ENCODE measurements around the gene BHLHE40. TPM values are rescaled to one million over a fixed set of nuclear protein-coding genes. Genes with fewer than 3 reads are reported as not detected.

The BHLHE40 gene
- total RNA-seq, 2 donors from 2014 or later: 31.1 to 85.6 TPM

- ATAC-seq (no peak), DNase-seq (no peak)
- intact Hi-C loops (cut with DNase I): loop anchor here in 1 of 2 donors (5.0 kb wide), 1 partner anchor 42 kb away; no protein-coding TSS in a partner anchor
These were observed 44.6 kb downstream of the BHLHE40 start for GRCh38 chr3:5023777-5024346.

DNA sequence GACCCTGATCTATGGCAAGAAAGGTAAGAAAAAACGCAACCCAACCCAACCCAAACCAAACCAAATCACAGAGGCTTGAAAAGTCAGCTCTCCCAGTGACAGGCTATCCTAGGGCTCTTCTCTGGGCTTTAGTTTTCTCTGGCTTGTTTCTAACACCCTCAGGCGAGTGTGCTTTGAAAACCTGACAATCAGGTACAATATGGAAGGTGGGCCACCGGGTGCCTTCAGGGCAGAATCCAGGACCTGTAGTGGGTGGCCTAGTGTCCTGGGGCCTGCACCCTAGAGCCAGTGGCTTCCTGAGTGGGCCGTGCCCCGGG, 46.8 kb downstream of the BHLHE40 start:
- DNase-seq (no peak), ATAC-seq (no peak)
- intact Hi-C loops (cut with DNase I): loop anchor here in 1 of 2 donors (2.0 kb wide), 3 partner anchors 39 to 315 kb away; no protein-coding TSS in a partner anchor

GRCh38 chr3:5029715-5030114, 50.5 kb downstream of the BHLHE40 start:
- DNase-seq (no peak), ATAC-seq (no peak)
- intact Hi-C loops (cut with DNase I): no loop called here

DNA sequence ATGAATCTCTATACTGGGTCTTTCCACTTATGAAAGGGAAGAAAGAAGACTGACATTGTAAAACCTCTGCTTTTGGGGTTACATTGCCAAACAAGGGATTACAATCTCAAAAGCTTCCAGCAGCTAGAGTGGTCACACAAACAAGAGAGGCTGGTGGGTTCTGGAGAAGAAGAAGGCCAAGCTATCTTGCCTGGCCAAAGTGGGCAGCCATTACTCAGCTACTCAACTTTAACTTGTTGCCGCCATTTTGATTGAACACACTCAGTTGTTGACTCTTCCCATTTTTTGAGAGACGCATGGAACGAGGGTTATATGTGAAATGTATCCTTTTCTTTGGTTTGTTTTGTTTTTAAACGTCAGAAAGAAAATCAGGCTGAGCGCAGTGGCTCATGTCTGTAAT, 50.9 kb downstream of the BHLHE40 start:
- intact Hi-C loops (cut with DNase I): no loop called here
- no peak for DNase-seq
- no peak for ATAC-seq

DNA sequence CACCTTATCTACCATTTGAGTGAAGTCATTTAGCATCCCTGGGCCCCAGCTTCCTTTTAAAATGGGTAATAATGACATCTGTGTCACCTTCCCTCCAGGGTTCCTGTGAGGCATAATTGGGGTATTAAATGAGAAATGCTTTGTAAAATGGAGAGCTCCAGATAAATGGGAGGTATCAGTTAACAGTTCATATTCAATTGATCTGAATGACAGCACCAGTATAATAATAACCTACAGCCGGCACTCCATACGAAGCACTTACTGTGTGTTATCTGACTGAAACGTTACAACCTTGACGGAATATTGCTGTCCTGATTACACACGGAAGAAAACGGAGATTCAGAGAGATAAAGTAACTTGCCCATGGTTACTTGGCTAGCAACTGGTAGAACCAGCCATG, 53.6 kb downstream of the BHLHE40 start:
- ATAC-seq: no peak
- intact Hi-C loops (cut with DNase I): no loop called here
- DNase-seq: no peak

Other genes with a start within 250 kb of the BHLHE40 start
- gene ARL8B, start 142.9 kb downstream of the BHLHE40 start, total RNA-seq: 10 to 100 TPM; 54.5 to 57.7 TPM
- 10 to 100 TPM in 1 of 2 donors, 1 to 10 TPM in 1; 9.2 to 16.8 TPM for gene EDEM1, start 208.3 kb downstream of the BHLHE40 start, total RNA-seq